GM12891 (cell line): ENCODE results near the gene PCNA.

Experiments
- PAX5 ChIP-seq: IDR thresholded peaks from 2 replicates; pipeline ENCODE4 v1.6.1; 2011; ENCODE audit warnings: low read length, moderate library complexity, mild to moderate bottlenecking; ENCODE audit not compliant: insufficient read depth, severe bottlenecking
- POLR2A ChIP-seq: IDR thresholded peaks from 2 replicates; pipeline ENCODE4 v1.6.1; 2011; ENCODE audit warnings: low read depth, low read length, control low read depth
- POLR2AphosphoS5 ChIP-seq: IDR thresholded peaks from 2 replicates; pipeline ENCODE4 v1.6.1; 2011; ENCODE audit warnings: low read depth, low read length, control low read depth
- POU2F2 ChIP-seq: IDR thresholded peaks from 2 replicates; pipeline ENCODE4 v1.6.1; 2011; ENCODE audit warnings: low read depth, mild to moderate bottlenecking, control low read depth, low read length, moderate library complexity
- SPI1 ChIP-seq: IDR thresholded peaks from 2 replicates; pipeline ENCODE4 v1.6.1; 2011; ENCODE audit warnings: low read depth, low read length, control low read depth
- TAF1 ChIP-seq: IDR thresholded peaks from 2 replicates; pipeline ENCODE4 v1.6.1; 2011; ENCODE audit warnings: low read depth, low read length, control low read depth

DNA sequence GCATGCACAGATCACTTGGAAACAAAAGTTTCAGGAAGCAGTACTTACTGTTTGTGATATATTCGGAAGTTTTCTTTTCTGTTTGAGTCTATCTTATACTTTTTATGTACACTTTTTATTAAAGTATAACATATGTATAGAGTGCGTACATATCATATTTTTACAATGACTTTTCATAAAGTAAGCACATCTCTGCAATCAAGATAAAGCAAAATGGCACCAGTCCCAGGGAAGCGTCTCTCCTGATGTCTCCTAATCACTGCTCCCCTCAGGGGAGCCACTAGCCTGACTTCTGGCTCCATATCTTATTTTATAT lies 33.4 kb upstream of the PCNA start:
- TF ChIP-seq POLR2AphosphoS5 = no peak
- no peak for TF ChIP-seq POLR2A
- no peak for TF ChIP-seq TAF1
- no peak for TF ChIP-seq PAX5
- TF ChIP-seq SPI1 = no peak
- TF ChIP-seq POU2F2 = no peak
